HepG2 (cell line): Measurements from ENCODE around the gene ARHGEF12. TPM values are rescaled to one million over a fixed set of nuclear protein-coding genes. Genes with fewer than 3 reads are reported as not detected.

Experiments used
- ATRX ChIP-seq: sonication (generic); formaldehyde crosslinking; IDR thresholded peaks from 2 replicates; pipeline ENCODE4 v1.4.0; 2020; ENCODE audit warnings: missing genetic modification reagents, borderline replicate concordance
- KAT7 ChIP-seq: IDR thresholded peaks from 2 replicates; pipeline ENCODE4 v1.6.1; 2018; ENCODE audit warnings: borderline replicate concordance, missing compliant biosample characterization
- KLF16 ChIP-seq, 2 experiments: sonication (generic) in 1 of 2; formaldehyde crosslinking in 1 of 2; IDR thresholded peaks; 2 replicates each; pipeline versions ENCODE4 v1.6.1 to v1.8.0; 2016 to 2023; ENCODE audit warnings: missing genetic modification reagents in 2 of 2, missing compliant biosample characterization in 1 of 2
- MED13 ChIP-seq: sonication (generic); formaldehyde crosslinking; IDR thresholded peaks from 2 replicates; pipeline ENCODE4 v1.5.0; 2020; ENCODE audit warnings: missing genetic modification reagents
- NFIB ChIP-seq: sonication (generic); formaldehyde crosslinking; IDR thresholded peaks from 2 replicates; pipeline ENCODE4 v1.9.0; 2021; ENCODE audit warnings: missing genetic modification reagents, mild to moderate bottlenecking, borderline replicate concordance
- POGZ ChIP-seq: sonication (generic); formaldehyde crosslinking; IDR thresholded peaks from 2 replicates; pipeline ENCODE4 v1.4.0; 2020; ENCODE audit warnings: mild to moderate bottlenecking, missing genetic modification reagents
- RBFOX2 ChIP-seq: fragments of 200-400 bp; formaldehyde crosslinking; IDR thresholded peaks from 2 replicates; pipeline ENCODE4 v1.6.1; 2017; ENCODE audit warnings: low read depth, mild to moderate bottlenecking, low read length
- STAG1 ChIP-seq: sonication (generic); formaldehyde crosslinking; IDR thresholded peaks from 2 replicates; pipeline ENCODE4 v1.4.0; 2020; ENCODE audit warnings: missing genetic modification reagents
- XRCC5 ChIP-seq: fragments of 200-400 bp; formaldehyde crosslinking; optimal IDR thresholded peaks from 2 replicates; pipeline ENCODE3; 2017; ENCODE audit warnings: mild to moderate bottlenecking, low read length
- ZBTB10 ChIP-seq: sonication (generic); formaldehyde crosslinking; IDR thresholded peaks from 2 replicates; pipeline ENCODE4 v1.4.0; 2020; ENCODE audit warnings: missing genetic modification reagents, borderline replicate concordance
- ZBTB26 ChIP-seq: IDR thresholded peaks from 2 replicates; pipeline ENCODE4 v1.6.1; 2016; ENCODE audit warnings: missing compliant biosample characterization, missing genetic modification reagents, borderline replicate concordance
- ZBTB7A ChIP-seq: sonication (generic); formaldehyde crosslinking; IDR thresholded peaks from 2 replicates; pipeline ENCODE4 v1.8.0; 2022; ENCODE audit warnings: mild to moderate bottlenecking, missing genetic modification reagents
- ZNF557 ChIP-seq: sonication (generic); formaldehyde crosslinking; IDR thresholded peaks from 2 replicates; pipeline ENCODE4 v1.4.0; 2020; ENCODE audit warnings: missing genetic modification reagents
- polyA plus RNA-seq, 8 experiments: library from polyadenylated mRNA; depleted of rRNA in 3 of 8; stranded (reverse) in 7 of 8; unstranded in 1 of 8; fragments of >200 nt; fragmentation: Illumina TruSeq in 4 of 8; extraction: Trizol in 4 of 8; gene quantifications; 2 replicates each; pipeline versions ENCODE4 v1.2.1 to v1.2.3, GENCODE V29; 2011 to 2016; ENCODE audit warnings: low read depth in 4 of 8, missing spikeins in 1 of 8, mixed read lengths in 1 of 8; ENCODE audit not compliant: insufficient read depth in 1 of 8
- total RNA-seq, 5 experiments: library from RNA; depleted of rRNA; stranded (reverse); fragments of >200 nt; fragmentation: Illumina TruSeq; extraction: Trizol; gene quantifications; 2 replicates each; pipeline ENCODE4 v1.2.3, GENCODE V29; 2016; ENCODE audit warnings: low read depth in 1 of 5
- TF ChIP-seq, protein P1 (sequence below), 2 experiments: sonication (generic) in 1 of 2; formaldehyde crosslinking in 1 of 2; IDR thresholded peaks; 2 replicates each; pipeline versions ENCODE4 v1.4.0 to v1.6.1; 2018 to 2020; ENCODE audit warnings: missing genetic modification reagents in 2 of 2, borderline replicate concordance in 1 of 2, low read depth in 1 of 2, mild to moderate bottlenecking in 1 of 2, missing biosample characterization in 1 of 2
- TF ChIP-seq, protein P2 (sequence below): sonication (generic); formaldehyde crosslinking; IDR thresholded peaks from 2 replicates; pipeline ENCODE4 v1.5.1; 2020; ENCODE audit warnings: mild to moderate bottlenecking, missing genetic modification reagents, moderate library complexity
- TF ChIP-seq, protein P3 (sequence below): sonication (generic); formaldehyde crosslinking; IDR thresholded peaks from 2 replicates; pipeline ENCODE4 v1.5.0; 2020; ENCODE audit warnings: missing genetic modification reagents, mild to moderate bottlenecking, borderline replicate concordance
- TF ChIP-seq, protein P4 (sequence below): sonication (generic); formaldehyde crosslinking; IDR thresholded peaks from 2 replicates; pipeline ENCODE4 v1.5.1; 2020; ENCODE audit warnings: mild to moderate bottlenecking, moderate library complexity, missing genetic modification reagents

ARHGEF12 gene
- total and polyA plus RNA-seq, 2 of the 13 experiments (the other 11 are each of a cell fraction or from before 2014, with no cell fraction given) = 17.9 to 54.4 TPM

DNA sequence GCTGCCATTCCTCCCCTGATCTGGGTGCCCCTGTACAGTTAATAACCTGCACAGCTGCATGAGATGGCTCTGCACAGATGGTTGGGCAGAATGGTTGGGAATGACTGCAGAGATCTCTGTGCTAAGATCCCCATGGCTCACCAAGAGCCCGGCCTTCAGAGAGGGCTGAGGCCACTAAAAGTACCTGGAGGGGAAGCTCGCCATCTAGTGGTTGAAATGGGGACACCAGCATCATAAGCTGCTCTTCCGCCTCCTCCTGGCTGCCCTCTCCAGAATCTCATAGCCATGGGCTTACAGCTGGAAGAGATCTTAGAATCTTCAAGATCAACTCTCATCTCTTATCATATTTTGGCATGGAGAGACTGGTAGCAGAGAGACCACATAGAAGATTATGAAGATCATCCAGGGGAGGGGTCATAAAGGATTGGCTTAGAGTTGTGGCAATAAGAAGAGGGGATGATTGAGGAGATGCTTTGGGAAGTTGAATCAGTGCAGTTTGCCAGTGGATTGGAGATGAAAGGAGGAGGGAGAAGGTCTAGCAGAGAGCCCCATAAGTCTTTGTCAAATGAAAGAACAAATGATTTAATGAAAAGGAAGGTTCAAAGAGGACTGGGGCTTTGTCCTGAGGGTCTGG lies 33.1 kb upstream of the ARHGEF12 start (continued):
- TF ChIP-seq, protein P1, sequence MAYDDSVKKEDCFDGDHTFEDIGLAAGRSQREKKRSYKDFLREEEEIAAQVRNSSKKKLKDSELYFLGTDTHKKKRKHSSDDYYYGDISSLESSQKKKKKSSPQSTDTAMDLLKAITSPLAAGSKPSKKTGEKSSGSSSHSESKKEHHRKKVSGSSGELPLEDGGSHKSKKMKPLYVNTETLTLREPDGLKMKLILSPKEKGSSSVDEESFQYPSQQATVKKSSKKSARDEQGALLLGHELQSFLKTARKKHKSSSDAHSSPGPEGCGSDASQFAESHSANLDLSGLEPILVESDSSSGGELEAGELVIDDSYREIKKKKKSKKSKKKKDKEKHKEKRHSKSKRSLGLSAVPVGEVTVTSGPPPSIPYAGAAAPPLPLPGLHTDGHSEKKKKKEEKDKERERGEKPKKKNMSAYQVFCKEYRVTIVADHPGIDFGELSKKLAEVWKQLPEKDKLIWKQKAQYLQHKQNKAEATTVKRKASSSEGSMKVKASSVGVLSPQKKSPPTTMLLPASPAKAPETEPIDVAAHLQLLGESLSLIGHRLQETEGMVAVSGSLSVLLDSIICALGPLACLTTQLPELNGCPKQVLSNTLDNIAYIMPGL (CRISPR knock-in tag; IDR thresholded peaks at IDR 0.05; ENCODE audit: borderline replicate concordance in 1 of 2, low read depth in 1 of 2) = peak; percentile 28 to 39; a peak in 1 of 4 replicates
- TF ChIP-seq ZBTB26 (CRISPR knock-in tag) = no peak
- TF ChIP-seq KAT7 (CRISPR knock-in tag) = no peak
- no peak for TF ChIP-seq ATRX (CRISPR knock-in tag)
- no peak for TF ChIP-seq RBFOX2
- no peak for TF ChIP-seq NFIB
- TF ChIP-seq STAG1 = peak; percentile 80
- no peak for TF ChIP-seq ZBTB7A (CRISPR knock-in tag)
- TF ChIP-seq, protein P2, sequence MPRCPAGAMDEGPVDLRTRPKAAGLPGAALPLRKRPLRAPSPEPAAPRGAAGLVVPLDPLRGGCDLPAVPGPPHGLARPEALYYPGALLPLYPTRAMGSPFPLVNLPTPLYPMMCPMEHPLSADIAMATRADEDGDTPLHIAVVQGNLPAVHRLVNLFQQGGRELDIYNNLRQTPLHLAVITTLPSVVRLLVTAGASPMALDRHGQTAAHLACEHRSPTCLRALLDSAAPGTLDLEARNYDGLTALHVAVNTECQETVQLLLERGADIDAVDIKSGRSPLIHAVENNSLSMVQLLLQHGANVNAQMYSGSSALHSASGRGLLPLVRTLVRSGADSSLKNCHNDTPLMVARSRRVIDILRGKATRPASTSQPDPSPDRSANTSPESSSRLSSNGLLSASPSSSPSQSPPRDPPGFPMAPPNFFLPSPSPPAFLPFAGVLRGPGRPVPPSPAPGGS = no peak
- TF ChIP-seq, protein P3, sequence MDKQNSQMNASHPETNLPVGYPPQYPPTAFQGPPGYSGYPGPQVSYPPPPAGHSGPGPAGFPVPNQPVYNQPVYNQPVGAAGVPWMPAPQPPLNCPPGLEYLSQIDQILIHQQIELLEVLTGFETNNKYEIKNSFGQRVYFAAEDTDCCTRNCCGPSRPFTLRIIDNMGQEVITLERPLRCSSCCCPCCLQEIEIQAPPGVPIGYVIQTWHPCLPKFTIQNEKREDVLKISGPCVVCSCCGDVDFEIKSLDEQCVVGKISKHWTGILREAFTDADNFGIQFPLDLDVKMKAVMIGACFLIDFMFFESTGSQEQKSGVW (CRISPR knock-in tag) = no peak
- TF ChIP-seq POGZ (CRISPR knock-in tag) = no peak
- TF ChIP-seq ZNF557 = no peak
- no peak for TF ChIP-seq XRCC5
- no peak for TF ChIP-seq ZBTB10 (CRISPR knock-in tag)
- TF ChIP-seq KLF16 (CRISPR knock-in tag; IDR thresholded peaks at IDR 0.05) = no peak
- TF ChIP-seq, protein P4, sequence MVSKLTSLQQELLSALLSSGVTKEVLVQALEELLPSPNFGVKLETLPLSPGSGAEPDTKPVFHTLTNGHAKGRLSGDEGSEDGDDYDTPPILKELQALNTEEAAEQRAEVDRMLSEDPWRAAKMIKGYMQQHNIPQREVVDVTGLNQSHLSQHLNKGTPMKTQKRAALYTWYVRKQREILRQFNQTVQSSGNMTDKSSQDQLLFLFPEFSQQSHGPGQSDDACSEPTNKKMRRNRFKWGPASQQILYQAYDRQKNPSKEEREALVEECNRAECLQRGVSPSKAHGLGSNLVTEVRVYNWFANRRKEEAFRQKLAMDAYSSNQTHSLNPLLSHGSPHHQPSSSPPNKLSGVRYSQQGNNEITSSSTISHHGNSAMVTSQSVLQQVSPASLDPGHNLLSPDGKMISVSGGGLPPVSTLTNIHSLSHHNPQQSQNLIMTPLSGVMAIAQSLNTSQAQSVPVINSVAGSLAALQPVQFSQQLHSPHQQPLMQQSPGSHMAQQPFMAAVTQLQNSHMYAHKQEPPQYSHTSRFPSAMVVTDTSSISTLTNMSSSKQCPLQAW (CRISPR knock-in tag) = no peak
- no peak for TF ChIP-seq MED13
